Measurements from ENCODE around the gene DYRK3.
A peak's percentile ranks its signal among the peaks of the same experiment; 100 is the strongest.
"Not testable (repeated sequence)": the region's sequence is repeated elsewhere in the genome, so short reads cannot be mapped to it uniquely, and the experiment has no call there.

Gene DYRK3

DNA sequence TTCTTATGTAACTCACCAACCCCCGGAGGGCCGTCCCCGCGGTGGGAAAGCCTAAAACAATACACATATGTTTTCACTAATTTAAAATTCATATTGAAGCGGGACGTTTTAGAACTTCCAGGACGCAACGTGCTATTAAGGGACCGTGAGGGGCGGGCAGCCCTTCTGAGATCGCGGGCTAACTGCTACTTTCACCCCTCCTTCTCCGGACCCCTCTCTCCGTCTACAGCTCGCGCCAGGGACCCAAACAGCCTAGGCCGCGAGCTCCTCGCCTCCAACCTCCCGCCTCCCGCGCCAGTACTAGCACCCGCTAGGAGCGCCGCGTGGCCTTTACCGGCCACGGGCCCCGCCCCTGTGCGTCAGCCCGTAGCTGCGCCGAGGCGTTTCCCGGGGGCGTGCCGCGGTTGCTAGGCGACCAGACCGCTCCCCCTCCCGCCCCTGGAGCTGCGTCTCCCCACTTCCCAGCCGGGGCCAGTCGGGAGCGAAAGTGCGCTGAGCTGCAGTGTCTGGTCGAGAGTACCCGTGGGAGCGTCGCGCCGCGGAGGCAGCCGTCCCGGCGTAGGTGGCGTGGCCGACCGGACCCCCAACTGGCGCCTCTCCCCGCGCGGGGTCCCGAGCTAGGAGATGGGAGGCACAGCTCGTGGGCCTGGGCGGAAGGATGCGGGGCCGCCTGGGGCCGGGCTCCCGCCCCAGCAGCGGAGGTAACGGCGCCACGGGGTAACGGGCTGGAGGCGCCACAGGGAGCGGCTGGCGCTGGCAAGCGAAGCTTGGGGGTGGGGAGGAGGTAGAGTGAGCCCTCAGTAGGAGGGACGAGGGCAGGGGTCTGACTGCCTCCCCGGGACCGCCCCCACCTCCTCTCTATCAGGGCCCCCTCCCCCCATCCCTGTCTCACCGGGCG lies at the start of gene DYRK3:
Gene DYRK3 (plus strand): TSS at position 457 of the 898 bp plus-strand sequence. CDS start 168 bp downstream, at position 625.
- DNase-seq: peak; percentile 96

DNA sequence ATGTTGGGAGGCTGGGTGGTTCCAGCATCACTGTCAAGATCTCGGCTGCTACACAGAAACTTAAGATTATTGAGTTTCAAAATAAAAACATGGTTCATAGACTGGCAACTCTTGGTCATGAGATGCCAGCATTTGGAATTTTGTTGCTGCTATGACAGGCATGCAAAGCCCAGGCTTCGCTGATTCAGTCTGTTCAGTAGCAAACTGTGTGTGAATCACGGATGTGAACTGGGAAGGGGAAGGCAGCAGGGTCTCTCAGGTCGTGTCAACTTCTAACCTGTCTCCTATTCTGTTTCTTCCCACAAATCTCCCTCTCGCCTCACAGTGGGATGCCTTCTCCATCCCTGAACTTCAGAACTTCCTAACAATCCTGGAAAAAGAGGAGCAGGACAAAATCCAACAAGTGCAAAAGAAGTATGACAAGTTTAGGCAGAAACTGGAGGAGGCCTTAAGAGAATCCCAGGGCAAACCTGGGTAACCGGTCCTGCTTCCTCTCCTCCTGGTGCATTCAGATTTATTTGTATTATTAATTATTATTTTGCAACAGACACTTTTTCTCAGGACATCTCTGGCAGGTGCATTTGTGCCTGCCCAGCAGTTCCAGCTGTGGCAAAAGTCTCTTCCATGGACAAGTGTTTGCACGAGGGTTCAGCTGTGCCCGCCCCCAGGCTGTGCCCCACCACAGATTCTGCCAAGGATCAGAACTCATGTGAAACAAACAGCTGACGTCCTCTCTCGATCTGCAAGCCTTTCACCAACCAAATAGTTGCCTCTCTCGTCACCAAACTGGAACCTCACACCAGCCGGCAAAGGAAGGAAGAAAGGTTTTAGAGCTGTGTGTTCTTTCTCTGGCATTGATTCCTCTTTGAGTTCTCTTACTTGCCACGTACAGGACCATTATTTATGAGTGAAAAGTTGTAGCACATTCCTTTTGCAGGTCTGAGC lies 48.6 kb upstream of the DYRK3 start:
- no peak for DNase-seq

DNA sequence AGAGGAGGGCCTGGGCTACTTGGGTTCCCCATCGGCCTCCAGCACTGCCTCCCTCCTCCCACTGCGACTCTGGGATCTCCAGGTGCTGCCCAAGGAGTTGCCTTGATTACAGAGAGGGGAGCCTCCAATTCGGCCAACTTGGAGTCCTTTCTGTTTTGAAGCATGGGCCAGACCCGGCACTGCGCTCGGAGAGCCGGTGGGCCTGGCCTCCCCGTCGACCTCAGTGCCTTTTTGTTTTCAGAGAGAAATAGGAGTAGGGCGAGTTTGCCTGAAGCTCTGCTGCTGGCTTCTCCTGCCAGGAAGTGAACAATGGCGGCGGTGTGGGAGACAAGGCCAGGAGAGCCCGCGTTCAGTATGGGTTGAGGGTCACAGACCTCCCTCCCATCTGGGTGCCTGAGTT lies 47.4 kb upstream of the DYRK3 start:
- no peak for DNase-seq

DNA sequence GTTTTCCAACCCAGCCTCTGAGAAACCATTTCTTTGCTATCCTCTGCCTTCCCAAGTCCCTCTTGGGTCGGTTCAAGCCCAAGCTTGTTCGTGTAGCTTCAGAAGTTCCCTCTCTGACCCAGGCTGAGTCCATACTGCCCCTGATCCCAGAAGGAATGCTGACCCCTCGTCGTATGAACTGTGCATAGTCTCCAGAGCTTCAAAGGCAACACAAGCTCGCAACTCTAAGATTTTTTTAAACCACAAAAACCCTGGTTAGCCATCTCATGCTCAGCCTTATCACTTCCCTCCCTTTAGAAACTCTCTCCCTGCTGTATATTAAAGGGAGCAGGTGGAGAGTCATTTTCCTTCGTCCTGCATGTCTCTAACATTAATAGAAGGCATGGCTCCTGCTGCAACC lies 46.8 kb upstream of the DYRK3 start:
- DNase-seq: no peak

- DNase-seq: no peak
Measured at GRCh38 chr1:206589206-206589605, 46.1 kb upstream of the DYRK3 start.

DNA sequence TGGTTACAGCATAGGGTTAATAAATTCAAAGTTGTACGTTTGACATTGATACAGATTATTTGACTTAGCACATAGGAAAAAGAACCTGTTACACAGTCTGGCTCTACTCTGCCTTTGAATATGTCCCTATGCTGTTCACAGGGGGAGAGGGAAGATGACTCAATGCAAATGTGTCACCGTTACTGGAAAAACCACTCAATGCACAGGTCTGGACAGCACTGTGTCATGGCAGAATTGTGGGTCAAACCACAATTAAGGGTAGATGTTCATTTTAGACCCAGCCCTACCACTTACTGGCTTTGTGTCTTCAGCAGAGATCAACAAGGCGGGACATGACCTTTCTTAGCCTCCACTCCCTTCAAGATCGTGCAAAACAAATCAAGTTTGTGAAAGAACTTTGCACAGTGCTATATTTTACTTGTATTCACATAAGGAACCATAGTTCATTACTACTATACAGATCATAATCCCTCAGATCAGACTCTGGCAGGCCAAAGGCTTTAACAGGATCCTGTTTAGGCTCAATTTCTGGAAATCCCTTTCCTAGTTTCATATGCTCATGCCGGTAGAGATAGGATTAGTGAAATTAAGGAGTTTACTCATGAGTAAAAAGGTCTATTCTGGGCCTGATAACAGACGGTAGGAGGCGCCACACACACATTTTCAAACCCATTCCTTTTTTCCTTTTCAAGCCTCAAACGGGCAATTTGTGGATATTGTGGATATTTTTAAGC lies 45.1 kb upstream of the DYRK3 start:
- no peak for DNase-seq

DNA sequence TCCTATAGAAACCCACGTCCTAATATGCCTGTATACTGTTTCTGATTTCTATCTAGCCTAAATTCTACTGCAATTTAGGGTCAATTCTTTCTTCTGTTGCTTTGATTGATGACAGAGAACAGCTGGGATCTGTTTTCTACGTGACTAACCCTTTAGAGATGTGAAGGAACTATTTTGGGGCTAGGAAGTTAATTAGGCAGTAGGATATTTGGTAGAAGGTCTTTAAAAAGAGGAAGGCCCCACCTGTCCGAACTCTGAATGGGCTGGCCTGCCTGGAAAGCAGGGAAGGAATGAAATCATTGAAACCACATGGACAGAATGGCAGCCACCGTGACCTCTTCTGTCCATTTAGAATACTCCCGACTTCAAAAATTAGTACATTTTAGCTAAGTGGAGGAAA lies 44.1 kb upstream of the DYRK3 start:
- DNase-seq: no peak

DNA sequence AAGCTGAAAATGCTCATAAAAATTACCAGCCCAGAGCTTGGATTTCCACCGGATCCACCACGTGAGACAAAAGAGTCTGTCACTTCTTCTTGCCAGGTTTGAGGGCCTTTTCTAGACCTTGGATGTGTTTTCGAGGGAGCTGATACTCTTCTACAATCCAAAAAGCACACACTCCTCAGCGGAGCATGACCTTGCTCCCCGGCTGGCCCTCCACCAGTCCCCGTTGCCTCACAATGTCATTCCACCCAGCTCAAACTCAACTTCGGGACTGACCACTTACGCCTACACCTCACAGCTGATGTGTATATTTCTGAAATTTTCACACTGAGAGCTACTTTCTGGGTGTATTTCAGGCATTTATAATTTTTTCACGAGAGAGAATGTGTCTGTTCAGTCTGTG lies 43.6 kb upstream of the DYRK3 start:
- no peak for DNase-seq

DNA sequence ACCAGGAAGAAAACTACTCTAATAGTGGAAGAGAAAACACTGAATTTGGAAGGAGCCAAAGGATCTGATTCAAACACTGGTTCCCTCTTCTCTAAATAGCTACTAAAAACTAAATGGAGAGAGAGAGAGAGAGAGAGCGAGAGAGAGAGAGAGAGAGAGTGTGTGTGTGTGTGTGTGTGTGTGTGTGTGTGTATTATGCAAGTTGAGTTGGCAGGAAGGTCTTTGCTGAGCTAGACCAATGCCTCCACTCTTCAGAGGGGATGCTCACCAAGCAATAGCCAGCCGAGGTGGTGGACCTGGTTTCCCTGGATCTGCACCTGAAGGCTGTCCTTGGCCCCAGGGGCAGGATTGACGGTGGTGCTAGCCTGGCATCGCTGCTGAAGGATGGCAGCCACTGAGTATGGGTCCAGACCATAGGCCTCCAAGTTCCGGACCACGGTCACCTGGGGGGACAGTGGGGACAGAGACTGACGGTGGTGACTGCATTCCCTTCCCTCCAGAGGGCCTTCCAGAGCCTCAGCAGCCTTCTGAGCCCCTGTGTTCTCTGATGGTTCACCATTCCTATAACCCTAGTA lies 41.9 kb upstream of the DYRK3 start:
- no peak for DNase-seq

GRCh38 chr1:206595581-206596318 lies 39.6 kb upstream of the DYRK3 start:
- no peak for DNase-seq

DNA sequence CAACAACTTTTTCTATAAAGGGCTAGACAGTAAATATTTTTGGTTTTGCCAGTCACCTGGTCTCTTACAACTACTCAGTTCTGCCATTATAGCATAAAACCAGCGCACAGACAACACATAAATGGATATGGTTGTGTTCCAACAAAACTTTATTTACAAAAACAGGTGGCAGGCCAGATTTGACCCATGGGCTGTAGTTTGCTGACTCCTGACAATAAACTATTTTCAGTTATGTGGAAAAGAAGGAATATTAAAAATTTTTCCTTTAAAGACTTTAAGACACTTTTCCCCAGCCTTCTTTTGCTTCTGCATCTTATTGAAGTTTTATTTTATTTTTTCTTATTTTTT lies 39.0 kb upstream of the DYRK3 start:
- DNase-seq: no peak

DNA sequence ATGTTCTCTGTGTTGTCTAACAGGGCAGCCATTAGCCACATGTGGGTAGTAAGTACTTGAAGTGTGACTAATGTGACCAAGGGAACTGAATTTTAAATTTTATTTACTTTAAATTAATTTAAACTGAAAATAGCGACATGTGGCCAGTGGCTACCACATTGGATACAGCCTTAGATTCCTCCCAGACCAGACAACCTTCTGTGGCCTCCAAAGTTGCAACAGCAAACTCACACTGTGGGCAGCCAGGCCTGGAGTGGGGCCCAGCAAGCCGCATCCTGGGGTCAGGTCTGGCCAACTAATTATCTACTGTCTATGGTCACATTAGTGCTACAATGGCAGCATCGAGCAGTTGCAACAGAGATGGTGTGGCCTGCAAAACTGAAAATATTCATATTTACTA lies 34.8 kb upstream of the DYRK3 start:
- DNase-seq: no peak

DNA sequence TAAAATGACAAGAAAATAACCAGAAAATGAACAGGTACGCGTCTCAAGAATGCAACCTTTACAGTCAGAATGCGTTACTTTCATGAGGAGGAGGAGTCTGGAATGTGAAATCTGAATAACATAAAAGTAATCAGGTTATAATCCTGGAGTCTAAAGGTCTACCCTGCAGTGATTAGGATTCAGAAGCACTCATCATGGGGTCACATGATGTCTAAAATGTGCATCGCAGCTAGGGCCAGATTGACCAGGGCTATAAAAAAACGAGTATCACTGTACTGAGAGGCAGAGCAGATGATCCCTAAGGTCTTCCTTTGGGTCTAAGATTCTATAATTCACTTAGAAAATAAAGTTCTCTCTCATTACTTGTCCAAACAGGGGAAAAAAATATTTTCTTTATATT lies 30.5 kb upstream of the DYRK3 start:
- no peak for DNase-seq

- no peak for DNase-seq
Measured at GRCh38 chr1:206606867-206607266, 28.5 kb upstream of the DYRK3 start.

DNA sequence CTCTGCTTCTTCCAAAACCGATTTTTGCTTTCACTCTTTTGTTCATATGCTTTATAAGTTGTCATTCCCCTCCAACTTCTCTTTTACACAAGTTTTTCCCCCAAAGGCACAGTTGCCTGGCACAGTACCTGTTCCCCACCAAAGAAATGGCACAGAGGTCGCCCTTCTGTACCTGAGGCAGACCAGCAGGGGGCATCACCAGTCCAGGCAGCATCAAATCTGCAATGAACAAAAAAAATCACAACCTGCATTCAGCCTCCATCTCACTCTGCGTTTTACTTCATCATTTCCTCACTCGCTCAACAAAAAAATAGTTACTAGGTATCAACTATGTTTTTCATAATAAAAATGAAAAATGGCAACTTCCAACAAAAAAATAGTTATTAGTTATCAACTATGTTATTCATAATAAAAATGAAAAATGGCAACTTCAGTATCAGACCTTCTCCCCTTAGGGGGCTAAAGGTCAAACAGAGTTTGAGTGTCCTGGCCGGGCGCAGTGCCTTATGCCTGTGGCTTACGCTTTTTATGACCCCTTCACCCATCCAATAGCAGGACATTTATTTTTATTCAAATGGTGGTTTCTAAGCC lies 27.1 kb upstream of the DYRK3 start:
- DNase-seq: peak; percentile 15

GRCh38 chr1:206609229-206609991 lies 25.9 kb upstream of the DYRK3 start:
- DNase-seq: no peak

- peak; percentile 96 for DNase-seq
Measured at GRCh38 chr1:206612129-206612876, 23.0 kb upstream of the DYRK3 start, which contains the start of gene EIF2D. EIF2D (minus strand) TSS chr1:206612465; CDS start chr1:206612342, 123 bp downstream.

DNA sequence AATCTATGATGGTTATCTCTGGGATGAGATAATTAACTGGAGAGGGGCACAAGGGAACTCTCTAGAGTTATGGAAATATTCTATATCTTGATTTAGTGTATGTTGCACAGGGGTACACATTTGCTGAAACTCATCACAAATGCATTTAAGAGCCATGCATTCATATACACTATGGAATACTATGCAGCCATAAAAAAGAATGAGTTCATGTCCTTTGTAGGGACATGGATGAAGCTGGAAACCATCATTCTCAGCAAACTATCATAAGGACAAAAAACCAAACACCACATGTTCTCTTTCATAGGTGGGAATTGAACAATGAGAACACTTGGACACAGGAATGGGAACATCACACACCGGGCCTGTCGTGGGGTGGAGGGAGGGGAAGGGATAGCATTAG lies 8.9 kb upstream of the DYRK3 start:
- DNase-seq: not testable (repeated sequence)

DNA sequence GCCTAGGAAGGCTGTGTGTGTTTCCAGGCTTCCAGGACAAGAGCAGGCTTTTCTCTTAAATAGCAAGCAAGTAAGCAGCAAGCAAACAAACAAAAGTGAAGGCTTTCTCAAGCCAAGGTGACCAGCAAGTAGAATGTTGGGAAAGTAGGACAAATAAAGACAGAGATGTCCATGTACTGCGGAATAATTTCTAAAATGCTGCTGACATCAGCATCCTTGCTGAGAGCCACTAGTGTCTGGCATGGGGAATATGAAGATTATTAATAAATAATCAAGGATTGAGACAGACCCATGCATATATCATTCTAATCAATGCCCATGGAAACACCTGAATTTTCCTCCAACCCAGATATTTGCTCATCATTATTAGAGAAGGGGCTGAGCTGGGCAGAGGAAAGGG lies 6.4 kb upstream of the DYRK3 start:
- DNase-seq: no peak

DNA sequence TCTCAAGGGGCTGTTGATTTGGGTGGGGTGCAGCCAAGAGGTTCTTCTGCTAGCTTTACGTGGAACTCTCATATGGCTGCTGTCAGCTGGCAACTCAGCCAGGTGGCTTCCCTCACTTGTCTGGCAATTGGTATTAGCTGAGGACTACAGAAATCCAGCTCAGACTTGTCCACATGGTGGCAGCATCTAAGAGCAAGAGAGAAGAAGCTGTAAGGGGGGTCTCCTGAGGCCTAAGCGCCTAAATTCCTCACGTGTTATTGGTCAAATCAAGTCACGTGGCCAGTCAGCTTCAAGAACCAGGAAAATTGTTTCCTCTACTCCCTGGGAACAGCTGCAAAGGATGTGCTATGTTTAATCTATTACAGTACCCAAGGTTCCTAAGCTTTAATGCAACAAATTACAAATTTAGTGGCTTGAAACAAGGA lies 4.2 kb upstream of the DYRK3 start:
- peak; percentile 80 for DNase-seq
